Measurements from ENCODE around the gene GPRC5C. TPM values are rescaled to one million over a fixed set of nuclear protein-coding genes. Genes with fewer than 3 reads are reported as not detected.
A peak's percentile ranks its signal among the peaks of the same experiment; 100 is the strongest.

GPRC5C gene
- total RNA-seq, 1 donor from 2014 or later: 80.3 TPM

GRCh38 chr17:74417178-74418045 is 14.5 kb upstream of the GPRC5C start:
- Histone ChIP-seq H3K27me3 (ENCODE audit: control insufficient read depth, insufficient read depth, low read length) (no peaks in the 10 kb centered on the region), H3K4me3 (ENCODE audit: low read depth, low read length) (no peak overlapping the region), H3K36me3 (ENCODE audit: control insufficient read depth, insufficient read depth, low read length) (no peaks in the 10 kb centered on the region)
- no peak for TF ChIP-seq CTCF (IDR thresholded peaks at IDR 0.05; ENCODE audit: insufficient read depth, low read length, poor library complexity, severe bottlenecking)
- DNase-seq (ENCODE audit: low read depth): peak; percentile 89

GRCh38 chr17:74419928-74420411 is 11.9 kb upstream of the GPRC5C start:
- no peak for DNase-seq (ENCODE audit: low read depth)
- TF ChIP-seq CTCF (IDR thresholded peaks at IDR 0.05; ENCODE audit: insufficient read depth, low read length, poor library complexity, severe bottlenecking): no peak
- Histone ChIP-seq H3K4me3 (ENCODE audit: low read depth, low read length) (no peak overlapping the region), H3K27me3 (ENCODE audit: control insufficient read depth, insufficient read depth, low read length) (no peaks in the 10 kb centered on the region), H3K36me3 (ENCODE audit: control insufficient read depth, insufficient read depth, low read length) (no peaks in the 10 kb centered on the region)

GRCh38 chr17:74424117-74424516 is 7.8 kb upstream of the GPRC5C start:
- DNase-seq (ENCODE audit: low read depth): no peak
- no peak overlapping the region for H3K4me3 ChIP-seq (ENCODE audit: low read depth, low read length)
- no peak for TF ChIP-seq CTCF (IDR thresholded peaks at IDR 0.05; ENCODE audit: insufficient read depth, low read length, poor library complexity, severe bottlenecking)

GRCh38 chr17:74424657-74425056 is 7.2 kb upstream of the GPRC5C start:
- Histone ChIP-seq H3K4me3 (ENCODE audit: low read depth, low read length) (no peak overlapping the region), H3K36me3 (ENCODE audit: control insufficient read depth, insufficient read depth, low read length) (no peaks in the 10 kb centered on the region), H3K27me3 (ENCODE audit: control insufficient read depth, insufficient read depth, low read length) (no peaks in the 10 kb centered on the region)
- no peak for DNase-seq (ENCODE audit: low read depth)
- no peak for TF ChIP-seq CTCF (IDR thresholded peaks at IDR 0.05; ENCODE audit: insufficient read depth, low read length, poor library complexity, severe bottlenecking)

More at GRCh38 chr17:74424117-74424516, 7.8 kb upstream of the GPRC5C start:
- H3K36me3 ChIP-seq (ENCODE audit: control insufficient read depth, insufficient read depth, low read length): no peaks in the 10 kb centered on the region
- H3K27me3 ChIP-seq (ENCODE audit: control insufficient read depth, insufficient read depth, low read length): no peaks in the 10 kb centered on the region

- TF ChIP-seq CTCF (IDR thresholded peaks at IDR 0.05; ENCODE audit: insufficient read depth, low read length, poor library complexity, severe bottlenecking): no peak
- no peaks in the 10 kb centered on the region for H3K36me3 ChIP-seq (ENCODE audit: control insufficient read depth, insufficient read depth, low read length)
- no peak overlapping the region for H3K4me3 ChIP-seq (ENCODE audit: low read depth, low read length)
- DNase-seq (ENCODE audit: low read depth): no peak
- H3K27me3 ChIP-seq (ENCODE audit: control insufficient read depth, insufficient read depth, low read length): no peaks in the 10 kb centered on the region
These were observed 5.3 kb upstream of the GPRC5C start for GRCh38 chr17:74426551-74427047.
